ENCODE data around the gene DNAH8.
"Not testable (repeated sequence)": the region's sequence is repeated elsewhere in the genome, so short reads cannot be mapped to it uniquely, and the experiment has no call there.

GRCh38 chr6:38699702-38700101, 15.4 kb upstream of the DNAH8 start:
- TF ChIP-seq CTCF, POLR2A (IDR thresholded peaks at IDR 0.05): not testable (repeated sequence)

Measured in testis (tissue), 2 donors.